Panc1 (cell line): ENCODE measurements around the gene PAK1. TPM values are rescaled to one million over a fixed set of nuclear protein-coding genes. Genes with fewer than 3 reads are reported as not detected.

Experiments used
- ATAC-seq: fragments of 200-7000 bp; cut with Tn5 transposase; 2 replicates; pipeline ENCODE4 v1.9.1; 2020; ENCODE audit warnings: mild to moderate bottlenecking, moderate library complexity
- BruUV-seq: library from RNA; stranded (reverse); fragments of 400-500 nt; replicated peaks from 2 replicates; lab custom pipeline; 2021; lab: Mats Ljungman, UMichigan
- CTCF ChIA-PET: fragments of 300-600 bp; sonication (Branson Sonifier 250); formaldehyde crosslinking; loops from one replicate; lab custom pipeline; 2022; ENCODE audit warnings: antibody characterized with exemption; lab: Charles Lee
- POLR2A ChIA-PET: fragments of 300-600 bp; sonication (Branson Sonifier 250); formaldehyde crosslinking; loops from one replicate; lab custom pipeline; 2022; ENCODE audit warnings: antibody characterized with exemption; lab: Charles Lee
- DNase-seq: peaks from one replicate; pipeline ENCODE4 v3.0.0-alpha.2; 2010; ENCODE audit warnings: low read depth, low spot score
- H3K27ac ChIP-seq: 2 replicates; pipeline ENCODE4 v1.5.1; 2011; ENCODE audit warnings: mild to moderate bottlenecking, low read length, inconsistent platforms
- H3K27me3 ChIP-seq: fragments of 200-500 bp; sonication (Bioruptor generic); 2 replicates; pipeline ENCODE4 v1.6.0; 2014; ENCODE audit warnings: low read length, inconsistent platforms; ENCODE audit not compliant: control insufficient read depth, insufficient read depth
- H3K36me3 ChIP-seq: fragments of 200-500 bp; sonication (Bioruptor generic); 2 replicates; pipeline ENCODE4 v1.5.1; 2014; ENCODE audit warnings: inconsistent platforms, mild to moderate bottlenecking, low read length, moderate library complexity; ENCODE audit not compliant: control insufficient read depth, insufficient read depth
- H3K4me1 ChIP-seq: 2 replicates; pipeline ENCODE4 v1.5.1; 2011; ENCODE audit warnings: inconsistent platforms, mild to moderate bottlenecking, low read length, moderate library complexity; ENCODE audit not compliant: control insufficient read depth, insufficient read depth
- H3K4me3 ChIP-seq, 2 experiments: 2 replicates each; pipeline ENCODE4 v1.5.1; 2011 to 2012; ENCODE audit warnings: low read depth in 2 of 2, low read length in 2 of 2, mild to moderate bottlenecking in 2 of 2, inconsistent platforms in 1 of 2, moderate library complexity in 1 of 2
- H3K9me3 ChIP-seq: fragments of 200-500 bp; sonication (Bioruptor generic); 2 replicates; pipeline ENCODE4 v1.5.1; 2014; ENCODE audit warnings: low read depth, mild to moderate bottlenecking, inconsistent platforms, low read length, moderate library complexity; ENCODE audit not compliant: control insufficient read depth, insufficient read depth
- CTCF ChIP-seq: fragments of 450-650 bp; IDR thresholded peaks from 2 replicates; pipeline ENCODE4 v1.5.1; 2017; ENCODE audit warnings: mild to moderate bottlenecking
- POLR2AphosphoS5 ChIP-seq: IDR thresholded peaks from 2 replicates; pipeline ENCODE4 v1.6.1; 2012; ENCODE audit warnings: mild to moderate bottlenecking, low read depth, low read length, moderate library complexity
- REST ChIP-seq, 2 experiments: IDR thresholded peaks; 2 replicates each; pipeline ENCODE4 v1.6.1; 2011 to 2012; ENCODE audit warnings: low read depth in 2 of 2, control low read depth in 1 of 2, low read length in 1 of 2, mild to moderate bottlenecking in 1 of 2, moderate library complexity in 1 of 2; ENCODE audit not compliant: insufficient read depth in 1 of 2
- SIN3A ChIP-seq: IDR thresholded peaks from 2 replicates; pipeline ENCODE4 v1.6.1; 2012; ENCODE audit warnings: low read depth, mild to moderate bottlenecking, low read length, moderate library complexity, borderline replicate concordance; ENCODE audit not compliant: insufficient read depth
- TCF7L2 ChIP-seq: IDR thresholded peaks from 2 replicates; pipeline ENCODE4 v1.6.1; 2011; ENCODE audit warnings: mild to moderate bottlenecking, low read depth, low read length, inconsistent platforms
- in situ Hi-C: cut with HindIII; loops from 2 replicates; pipeline ENCODE4 v1.10.0; 2016; ENCODE audit warnings: low sequenced_read_pairs, low pct_unique_long_range_greater_than_20kb
- intact Hi-C: fragments of 100-400 bp; cut with micrococcal nuclease; formaldehyde crosslinking; loops from one replicate; pipeline ENCODE4 v1.10.0; 2022; ENCODE audit not compliant: unreplicated experiment
- total RNA-seq: library from RNA; stranded (reverse); gene quantifications from one replicate; pipeline ENCODE4 v1.2.1, GENCODE V29; 2021; ENCODE audit not compliant: unreplicated experiment

PAK1 gene
- total RNA-seq, 1 experiment from 2014 or later: 38.2 TPM

GRCh38 chr11:77318600-77318999 lies 155.3 kb downstream of the PAK1 start:
- in situ Hi-C loops: no loop called here
- Histone ChIP-seq H3K4me3 (no peak overlapping the region), H3K27me3 (no peaks in the 10 kb centered on the region), H3K9me3 (no peaks in the 10 kb centered on the region), H3K4me1 (no peaks in the 10 kb centered on the region), H3K27ac (no peak overlapping the region), H3K36me3 (no peaks in the 10 kb centered on the region)
- BruUV-seq: no TSS peak
- CTCF ChIA-PET: interaction anchor here (0.7 kb wide), 1 partner anchor 1417 kb away, joined by 3 read pairs; no protein-coding TSS in a partner anchor
- ATAC-seq (no peak), DNase-seq (no peak)
- POLR2A ChIA-PET: interaction anchor here (0.6 kb wide), 1 partner anchor 22 kb away, joined by 3 read pairs; no protein-coding TSS in a partner anchor
- TF ChIP-seq REST (IDR thresholded peaks at IDR 0.05; ENCODE audit: insufficient read depth in 1 of 2, low read depth in 2 of 2, low read length in 1 of 2) (no peak), CTCF (no peak)
- intact Hi-C loops: no loop called here

GRCh38 chr11:77316733-77317342 lies 157.1 kb downstream of the PAK1 start:
- BruUV-seq: no TSS peak
- Histone ChIP-seq H3K36me3 (no peaks in the 10 kb centered on the region), H3K4me1 (no peaks in the 10 kb centered on the region), H3K27me3 (no peaks in the 10 kb centered on the region), H3K9me3 (no peaks in the 10 kb centered on the region), H3K27ac (no peak overlapping the region), H3K4me3 (no peak overlapping the region)
- DNase-seq: no peak
- ATAC-seq: no peak
- intact Hi-C loops: no loop called here
- CTCF ChIA-PET: interaction anchor here (0.6 kb wide), 1 partner anchor 53 kb away, joined by 8 read pairs; no protein-coding TSS in a partner anchor
- in situ Hi-C loops: no loop called here
- POLR2A ChIA-PET: no interaction called here
- TF ChIP-seq TCF7L2 (no peak), REST (IDR thresholded peaks at IDR 0.05; ENCODE audit: insufficient read depth in 1 of 2, low read depth in 2 of 2, low read length in 1 of 2) (no peak), POLR2AphosphoS5 (no peak), CTCF (no peak), SIN3A (no peak)
